ENCODE measurements around the gene MMP27. TPM values are rescaled to one million over a fixed set of nuclear protein-coding genes. Genes with fewer than 3 reads are reported as not detected.

Gene MMP27
- total RNA-seq, 1 donor, result not detected

Other genes with a start within 250 kb of the MMP27 start
- 0.43 and 2.6 TPM in 2 replicates for gene MMP7, start 175.0 kb downstream of the MMP27 start, total RNA-seq
- gene MMP20, start 80.4 kb downstream of the MMP27 start, total RNA-seq, result not detected in 2 replicates
- under 0.01 TPM in 1 of 2 replicates, not detected in the other for gene MMP8, start 19.2 kb upstream of the MMP27 start, total RNA-seq
- gene MMP10, start 74.9 kb upstream of the MMP27 start, total RNA-seq, result 0.86 and 28.0 TPM in 2 replicates
- gene MMP1, start 92.4 kb upstream of the MMP27 start, total RNA-seq, result 141 and 281 TPM in 2 replicates
- 39.7 and 181 TPM in 2 replicates for gene MMP3, start 137.8 kb upstream of the MMP27 start, total RNA-seq
- gene MMP12, start 169.2 kb upstream of the MMP27 start, total RNA-seq, result 3.0 and 3.5 TPM in 2 replicates
- gene MMP13, start 250.0 kb upstream of the MMP27 start, total RNA-seq, result not detected in 2 replicates